ENCODE measurements around the gene KDSR.
A peak's percentile ranks its signal among the peaks of the same experiment; 100 is the strongest.

Gene KDSR

DNA sequence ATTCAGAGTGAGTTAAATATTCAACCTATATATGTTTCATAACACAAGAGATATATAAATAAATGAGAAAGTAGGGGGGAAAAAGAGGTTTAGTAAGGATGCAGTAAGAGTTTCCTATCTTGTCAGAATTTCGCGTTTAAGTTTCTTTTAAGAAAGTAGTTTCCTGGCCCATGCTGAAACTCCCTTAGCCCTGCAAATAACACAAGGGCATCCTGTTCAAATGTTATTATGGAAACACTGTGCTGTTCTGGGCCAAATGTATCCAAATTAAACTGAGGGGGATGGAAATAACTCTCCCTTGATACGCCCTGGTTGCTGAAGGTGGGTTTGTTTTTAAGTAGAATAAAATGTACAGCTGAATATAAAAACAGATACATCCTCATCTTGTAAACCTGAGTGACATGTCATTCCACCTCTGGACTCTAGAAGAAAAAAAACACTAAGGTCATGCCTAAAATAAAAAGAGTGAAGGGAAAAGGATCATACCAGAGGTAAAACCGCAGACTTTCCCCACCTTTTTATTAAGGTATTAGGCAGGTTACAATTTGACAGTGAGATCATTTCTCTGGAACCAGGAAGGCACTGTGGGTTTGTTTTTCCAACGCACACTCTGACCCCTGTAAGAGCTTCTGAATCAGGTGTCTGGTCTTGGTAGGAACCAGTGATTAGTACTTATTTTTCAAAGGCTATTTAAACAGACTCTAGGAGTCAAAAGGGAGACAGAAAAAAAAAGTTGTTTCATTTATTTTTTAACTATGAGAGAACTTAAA, 64.2 kb downstream of the KDSR start:
- no peak for DNase-seq (ENCODE audit: low spot score)
- TF ChIP-seq, protein P1, sequence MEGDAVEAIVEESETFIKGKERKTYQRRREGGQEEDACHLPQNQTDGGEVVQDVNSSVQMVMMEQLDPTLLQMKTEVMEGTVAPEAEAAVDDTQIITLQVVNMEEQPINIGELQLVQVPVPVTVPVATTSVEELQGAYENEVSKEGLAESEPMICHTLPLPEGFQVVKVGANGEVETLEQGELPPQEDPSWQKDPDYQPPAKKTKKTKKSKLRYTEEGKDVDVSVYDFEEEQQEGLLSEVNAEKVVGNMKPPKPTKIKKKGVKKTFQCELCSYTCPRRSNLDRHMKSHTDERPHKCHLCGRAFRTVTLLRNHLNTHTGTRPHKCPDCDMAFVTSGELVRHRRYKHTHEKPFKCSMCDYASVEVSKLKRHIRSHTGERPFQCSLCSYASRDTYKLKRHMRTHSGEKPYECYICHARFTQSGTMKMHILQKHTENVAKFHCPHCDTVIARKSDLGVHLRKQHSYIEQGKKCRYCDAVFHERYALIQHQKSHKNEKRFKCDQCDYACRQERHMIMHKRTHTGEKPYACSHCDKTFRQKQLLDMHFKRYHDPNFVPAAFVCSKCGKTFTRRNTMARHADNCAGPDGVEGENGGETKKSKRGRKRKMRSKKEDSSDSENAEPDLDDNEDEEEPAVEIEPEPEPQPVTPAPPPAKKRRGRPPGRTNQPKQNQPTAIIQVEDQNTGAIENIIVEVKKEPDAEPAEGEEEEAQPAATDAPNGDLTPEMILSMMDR (IDR thresholded peaks at IDR 0.05; ENCODE audit: extremely low read depth, missing control alignments), result no peak

DNA sequence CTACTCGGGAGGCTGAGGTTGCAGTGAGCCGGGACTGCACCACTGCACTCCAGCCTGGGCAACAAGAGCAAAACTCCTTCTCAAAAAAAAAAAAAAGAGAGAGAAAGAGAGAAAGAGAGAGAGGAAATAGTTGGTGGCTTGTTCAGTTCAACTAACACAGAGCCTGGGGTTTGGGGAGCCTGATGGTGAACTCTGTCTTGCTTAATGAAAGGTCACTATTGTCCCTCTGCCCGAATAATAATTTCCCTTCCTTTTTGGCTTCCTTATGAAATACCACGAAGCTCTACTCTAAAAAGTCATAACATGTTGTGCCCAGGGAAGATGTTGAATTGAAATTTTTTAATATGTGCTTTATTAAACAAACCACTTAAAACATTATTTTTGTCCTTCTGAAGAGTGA, 64.8 kb downstream of the KDSR start:
- DNase-seq (ENCODE audit: low spot score), result no peak
- TF ChIP-seq, protein P1 (IDR thresholded peaks at IDR 0.05; ENCODE audit: extremely low read depth, missing control alignments), result no peak

DNA sequence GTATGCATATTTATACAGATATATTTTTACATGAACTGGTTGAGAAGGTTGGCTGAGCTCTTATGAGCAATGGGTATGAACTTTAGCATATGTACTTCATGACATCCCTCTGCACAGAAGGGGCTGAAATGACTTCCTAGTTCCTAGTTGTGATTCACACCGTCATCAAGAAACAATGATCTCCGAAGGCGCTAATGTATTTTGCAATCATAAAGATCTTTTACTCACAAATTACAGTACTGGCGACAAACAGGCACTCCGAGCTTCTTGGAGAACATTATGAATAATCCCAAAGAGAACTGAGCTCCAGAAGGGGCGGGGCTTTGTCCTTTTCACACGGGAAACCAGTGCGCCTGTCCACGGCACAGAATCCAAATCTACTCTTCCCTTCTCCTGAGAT, 65.6 kb downstream of the KDSR start:
- DNase-seq (ENCODE audit: low spot score), result no peak
- TF ChIP-seq, protein P1 (IDR thresholded peaks at IDR 0.05; ENCODE audit: extremely low read depth, missing control alignments), result no peak

DNA sequence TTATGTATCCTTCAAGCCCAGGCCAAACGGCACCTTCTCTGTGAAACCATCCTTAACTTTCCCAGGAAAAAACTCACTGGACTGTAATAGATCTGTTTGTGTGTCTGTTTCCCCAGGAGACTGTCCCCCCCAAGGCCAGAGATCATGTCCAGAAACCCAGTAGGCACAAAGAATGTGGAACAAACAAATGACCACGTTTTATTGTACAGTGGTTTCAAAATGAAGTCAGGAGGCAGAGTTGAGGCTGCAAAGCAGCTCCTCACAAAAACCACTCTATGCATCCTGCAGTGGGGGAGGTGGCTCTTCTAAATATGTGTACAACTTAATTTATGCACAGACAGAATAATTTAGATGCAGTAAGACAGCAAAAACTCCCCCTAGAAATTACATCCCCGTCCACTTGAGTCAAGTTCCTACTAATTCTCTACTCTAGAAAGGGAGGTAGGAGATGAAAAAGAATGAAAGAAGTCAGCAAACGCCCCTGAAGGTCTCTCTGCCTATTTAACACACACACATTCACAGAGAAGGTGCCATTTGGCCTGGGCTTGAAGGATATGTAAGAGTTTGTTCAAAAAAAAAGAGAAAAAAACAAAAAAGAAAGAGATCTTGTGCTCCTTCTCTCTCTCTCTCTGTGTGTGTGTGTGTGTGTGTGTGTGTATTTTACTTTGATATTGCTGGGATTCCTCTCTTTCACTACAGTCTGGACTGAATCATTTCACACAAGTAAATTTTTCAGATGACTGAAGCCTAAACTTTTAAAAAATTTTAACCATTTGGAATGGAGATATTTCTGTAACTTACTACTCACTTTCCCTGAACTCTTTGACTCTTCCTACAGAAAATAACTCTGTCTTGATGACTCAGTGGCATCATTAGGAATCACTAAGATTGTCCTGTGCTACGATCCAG, 66.9 kb downstream of the KDSR start:
- peak; percentile 47 for DNase-seq (ENCODE audit: low spot score)
- TF ChIP-seq, protein P1 (IDR thresholded peaks at IDR 0.05; ENCODE audit: extremely low read depth, missing control alignments), result no peak

DNA sequence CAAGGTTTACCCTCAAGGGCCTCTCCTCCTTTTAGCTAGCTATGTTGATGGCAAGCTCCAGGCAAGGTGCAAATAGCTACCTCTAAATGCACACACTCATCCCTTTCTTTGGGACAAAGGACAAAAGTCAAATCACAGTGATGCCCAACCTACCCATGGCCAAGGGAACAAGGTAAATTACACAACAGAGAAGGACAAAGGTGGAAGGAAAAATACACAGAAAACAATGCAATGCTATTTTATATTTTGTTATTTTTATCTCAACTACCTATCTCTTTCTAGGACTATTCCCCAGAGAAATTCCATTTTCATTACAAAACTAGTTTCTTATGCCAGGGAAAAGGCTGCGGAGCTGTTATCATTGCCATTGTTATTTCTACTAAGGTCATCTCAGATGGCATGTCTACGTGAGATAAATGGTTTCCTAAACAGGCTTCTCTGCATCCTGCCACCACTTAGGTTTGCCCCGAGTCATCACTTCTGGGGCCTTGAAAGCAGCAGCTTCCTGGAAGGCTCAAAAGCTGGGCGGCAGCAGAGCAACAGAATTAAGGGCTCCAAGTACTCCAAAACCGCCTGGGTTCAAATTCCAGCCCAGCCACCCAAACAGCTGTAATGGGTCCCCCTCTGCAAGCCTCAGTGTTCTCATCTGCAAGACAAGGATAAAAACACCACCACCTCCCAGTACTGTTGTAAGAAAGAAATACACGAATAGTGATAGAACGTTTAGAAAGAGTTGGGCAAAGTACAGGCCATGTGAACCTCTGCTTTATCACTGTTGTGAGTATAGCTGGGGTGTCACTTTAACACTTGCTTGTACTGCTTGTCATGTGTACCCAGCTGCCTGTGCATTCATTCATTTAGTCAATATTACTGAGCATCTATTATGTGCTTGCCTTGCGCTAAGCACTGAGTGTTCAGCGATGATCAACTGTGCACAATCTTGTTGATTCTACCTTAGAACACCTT, 68.3 kb downstream of the KDSR start:
- TF ChIP-seq, protein P1 (IDR thresholded peaks at IDR 0.05; ENCODE audit: extremely low read depth, missing control alignments), result no peak
- DNase-seq (ENCODE audit: low spot score), result no peak

DNA sequence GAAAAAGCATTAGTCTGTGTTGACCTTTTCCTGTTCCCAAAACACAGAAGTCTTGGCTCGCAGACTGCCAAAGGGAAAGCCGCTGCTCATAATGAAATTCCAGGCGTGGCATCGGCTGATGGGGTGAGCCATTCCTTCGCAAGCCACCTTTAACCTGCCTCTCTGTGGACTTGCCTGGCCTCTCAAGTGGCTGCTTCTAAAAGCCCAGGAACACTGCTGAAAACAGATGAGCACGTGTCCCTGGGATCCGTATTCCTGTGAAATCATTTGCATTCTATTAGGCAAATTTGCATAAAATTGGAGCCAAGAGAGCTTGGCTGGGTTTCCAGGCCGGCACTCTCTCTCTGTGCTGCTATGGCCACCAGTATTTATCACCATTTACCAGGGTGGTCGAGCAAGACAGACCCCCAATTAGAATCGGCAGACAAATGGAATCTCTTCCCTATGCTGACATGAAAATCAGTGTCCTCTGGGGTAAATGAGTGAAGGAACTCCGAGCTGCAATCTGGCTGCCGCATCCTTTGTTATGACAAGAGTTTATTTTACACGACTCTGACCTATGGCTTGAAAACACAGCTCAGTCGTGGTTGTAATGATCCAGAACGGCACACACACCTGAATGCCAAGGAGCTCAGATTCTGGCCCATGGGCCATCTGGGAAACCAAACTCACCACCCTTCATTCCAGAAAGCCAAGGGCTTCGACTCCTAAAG, 69.2 kb downstream of the KDSR start:
- no peak for DNase-seq (ENCODE audit: low spot score)
- TF ChIP-seq, protein P1 (IDR thresholded peaks at IDR 0.05; ENCODE audit: extremely low read depth, missing control alignments), result no peak

Measured in GM20000 (cell line).